WTC11 (cell line): ENCODE results near the gene FANCC.

Experiments
- ATF2 ChIP-seq: sonication (generic); formaldehyde crosslinking; IDR thresholded peaks from 2 replicates; pipeline ENCODE4 v1.8.1; 2022; ENCODE audit warnings: low read depth, missing genetic modification reagents, borderline replicate concordance
- FOXJ3 ChIP-seq: sonication (generic); formaldehyde crosslinking; IDR thresholded peaks from 2 replicates; pipeline ENCODE4 v1.9.0; 2021; ENCODE audit warnings: missing genetic modification reagents, mild to moderate bottlenecking, borderline replicate concordance
- HMGXB4 ChIP-seq: sonication (generic); formaldehyde crosslinking; IDR thresholded peaks from 2 replicates; pipeline ENCODE4 v1.8.1; 2023; ENCODE audit warnings: mild to moderate bottlenecking, moderate library complexity, missing genetic modification reagents
- JUN ChIP-seq: sonication (generic); formaldehyde crosslinking; IDR thresholded peaks from 2 replicates; pipeline ENCODE4 v1.8.0; 2023; ENCODE audit warnings: mild to moderate bottlenecking, missing genetic modification reagents
- PRRX2 ChIP-seq: fragments of 250-450 bp; sonication (Bioruptor Pico); IDR thresholded peaks from 2 replicates; pipeline ENCODE4 v1.8.0; 2021; ENCODE audit warnings: mild to moderate bottlenecking
- RELA ChIP-seq: sonication (generic); formaldehyde crosslinking; IDR thresholded peaks from 2 replicates; pipeline ENCODE4 v1.8.1; 2022; ENCODE audit warnings: missing genetic modification reagents, mild to moderate bottlenecking, borderline replicate concordance
- TEAD4 ChIP-seq: sonication (generic); formaldehyde crosslinking; IDR thresholded peaks from 2 replicates; pipeline ENCODE4 v1.8.0; 2022; ENCODE audit warnings: mild to moderate bottlenecking, missing genetic modification reagents
- ZNF416 ChIP-seq: fragments of 250-450 bp; sonication (Bioruptor Pico); IDR thresholded peaks from 2 replicates; pipeline ENCODE4 v1.9.0; 2021; ENCODE audit warnings: mild to moderate bottlenecking, inconsistent platforms
- TF ChIP-seq, protein P1 (sequence below): fragments of 200-600 bp; IDR thresholded peaks from 2 replicates; pipeline ENCODE4 v1.8.0; 2022; ENCODE audit warnings: antibody characterized with exemption

DNA sequence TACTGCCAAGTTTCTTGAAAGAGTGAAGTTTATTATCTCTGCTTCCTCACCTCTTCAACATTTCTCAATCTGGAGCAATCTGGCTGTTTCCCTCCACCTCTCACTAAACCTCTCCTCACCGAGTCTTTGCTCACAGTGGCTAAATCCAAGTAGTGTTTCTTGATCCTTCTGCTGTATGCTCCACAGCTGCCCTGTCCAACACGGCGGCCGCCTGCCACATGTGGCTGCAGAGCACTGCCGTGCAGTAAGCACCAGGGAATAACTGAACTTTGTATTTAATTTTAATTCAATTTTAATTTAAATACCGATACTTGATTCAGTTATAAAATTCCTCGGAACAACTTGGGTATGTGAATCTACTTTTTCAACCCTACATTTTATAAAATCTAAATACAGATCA, 80.2 kb downstream of the FANCC start:
- TF ChIP-seq TEAD4: no peak
- TF ChIP-seq, protein P1, sequence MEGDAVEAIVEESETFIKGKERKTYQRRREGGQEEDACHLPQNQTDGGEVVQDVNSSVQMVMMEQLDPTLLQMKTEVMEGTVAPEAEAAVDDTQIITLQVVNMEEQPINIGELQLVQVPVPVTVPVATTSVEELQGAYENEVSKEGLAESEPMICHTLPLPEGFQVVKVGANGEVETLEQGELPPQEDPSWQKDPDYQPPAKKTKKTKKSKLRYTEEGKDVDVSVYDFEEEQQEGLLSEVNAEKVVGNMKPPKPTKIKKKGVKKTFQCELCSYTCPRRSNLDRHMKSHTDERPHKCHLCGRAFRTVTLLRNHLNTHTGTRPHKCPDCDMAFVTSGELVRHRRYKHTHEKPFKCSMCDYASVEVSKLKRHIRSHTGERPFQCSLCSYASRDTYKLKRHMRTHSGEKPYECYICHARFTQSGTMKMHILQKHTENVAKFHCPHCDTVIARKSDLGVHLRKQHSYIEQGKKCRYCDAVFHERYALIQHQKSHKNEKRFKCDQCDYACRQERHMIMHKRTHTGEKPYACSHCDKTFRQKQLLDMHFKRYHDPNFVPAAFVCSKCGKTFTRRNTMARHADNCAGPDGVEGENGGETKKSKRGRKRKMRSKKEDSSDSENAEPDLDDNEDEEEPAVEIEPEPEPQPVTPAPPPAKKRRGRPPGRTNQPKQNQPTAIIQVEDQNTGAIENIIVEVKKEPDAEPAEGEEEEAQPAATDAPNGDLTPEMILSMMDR: no peak
- TF ChIP-seq JUN: no peak
- TF ChIP-seq FOXJ3 (CRISPR knock-in tag): no peak
- no peak for TF ChIP-seq PRRX2 (CRISPR knock-in tag)
- no peak for TF ChIP-seq ATF2
- TF ChIP-seq RELA (CRISPR knock-in tag): no peak
- TF ChIP-seq ZNF416 (CRISPR knock-in tag): no peak
- no peak for TF ChIP-seq HMGXB4 (CRISPR knock-in tag)
